Muscle of back (tissue), 13 donors: ENCODE measurements around the gene CTNNBL1. TPM values are rescaled to one million over a fixed set of nuclear protein-coding genes. Genes with fewer than 3 reads are reported as not detected.
"Not testable (repeated sequence)": the region's sequence is repeated elsewhere in the genome, so short reads cannot be mapped to it uniquely, and the experiment has no call there.

Experiments
- DNase-seq, 3 donors: peaks; one replicate each; pipeline versions ENCODE4 v3.0.0 to v3.0.0-alpha.2; 2013
- long read RNA-seq, 9 donors: transcript quantifications; one replicate each; lab custom pipeline, GENCODE V29; 2026
- polyA plus RNA-seq, 10 donors: library from polyadenylated mRNA; unstranded; fragments of 120-200 nt; gene quantifications; one replicate each; pipeline ENCODE4 v1.2.1, GENCODE V29; 2013; ENCODE audit not compliant: insufficient read length in 10 of 10

The CTNNBL1 gene, protein sequence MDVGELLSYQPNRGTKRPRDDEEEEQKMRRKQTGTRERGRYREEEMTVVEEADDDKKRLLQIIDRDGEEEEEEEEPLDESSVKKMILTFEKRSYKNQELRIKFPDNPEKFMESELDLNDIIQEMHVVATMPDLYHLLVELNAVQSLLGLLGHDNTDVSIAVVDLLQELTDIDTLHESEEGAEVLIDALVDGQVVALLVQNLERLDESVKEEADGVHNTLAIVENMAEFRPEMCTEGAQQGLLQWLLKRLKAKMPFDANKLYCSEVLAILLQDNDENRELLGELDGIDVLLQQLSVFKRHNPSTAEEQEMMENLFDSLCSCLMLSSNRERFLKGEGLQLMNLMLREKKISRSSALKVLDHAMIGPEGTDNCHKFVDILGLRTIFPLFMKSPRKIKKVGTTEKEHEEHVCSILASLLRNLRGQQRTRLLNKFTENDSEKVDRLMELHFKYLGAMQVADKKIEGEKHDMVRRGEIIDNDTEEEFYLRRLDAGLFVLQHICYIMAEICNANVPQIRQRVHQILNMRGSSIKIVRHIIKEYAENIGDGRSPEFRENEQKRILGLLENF
- polyA plus RNA-seq: 10 to 100 TPM; 24.6 to 48.9 (median 30.3) TPM
- long read RNA-seq, donor 1, transcript CTNNBL1-201 (16 exons, 1,925 nt): major isoform, 12 of 12 reads
- long read RNA-seq, donor 1, partial matches to known transcripts: 0 of 12 reads
- long read RNA-seq, donor 1, other reads (novel, unspliced or antisense): 0 of 12 reads
- long read RNA-seq, donor 2, partial matches to known transcripts: 0 of 3 reads
- long read RNA-seq, donor 2, other reads (novel, unspliced or antisense): 0 of 3 reads
- long read RNA-seq, donor 3: 0 reads
- long read RNA-seq, donor 4, partial matches to known transcripts: 0 of 2 reads
- long read RNA-seq, donor 4, other reads (novel, unspliced or antisense): 0 of 2 reads
- long read RNA-seq, donor 5, transcript CTNNBL1-201 (16 exons, 1,925 nt): major isoform, 6 of 17 reads
- long read RNA-seq, donor 5, partial matches to known transcripts: 9 of 17 reads
- long read RNA-seq, donor 5, other reads (novel, unspliced or antisense): 0 of 17 reads
- long read RNA-seq, donor 6, transcript CTNNBL1-201 (16 exons, 1,925 nt): major isoform, 8 of 8 reads
- long read RNA-seq, donor 6, partial matches to known transcripts: 0 of 8 reads
- long read RNA-seq, donor 6, other reads (novel, unspliced or antisense): 0 of 8 reads
- long read RNA-seq, donor 7, transcript CTNNBL1-201 (16 exons, 1,925 nt): major isoform, 7 of 8 reads
- long read RNA-seq, donor 7, partial matches to known transcripts: 0 of 8 reads
- long read RNA-seq, donor 7, other reads (novel, unspliced or antisense): 0 of 8 reads
- long read RNA-seq, donor 8, partial matches to known transcripts: 5 of 14 reads
- long read RNA-seq, donor 8, other reads (novel, unspliced or antisense): 0 of 14 reads
- long read RNA-seq, donor 9: 0 reads

DNA sequence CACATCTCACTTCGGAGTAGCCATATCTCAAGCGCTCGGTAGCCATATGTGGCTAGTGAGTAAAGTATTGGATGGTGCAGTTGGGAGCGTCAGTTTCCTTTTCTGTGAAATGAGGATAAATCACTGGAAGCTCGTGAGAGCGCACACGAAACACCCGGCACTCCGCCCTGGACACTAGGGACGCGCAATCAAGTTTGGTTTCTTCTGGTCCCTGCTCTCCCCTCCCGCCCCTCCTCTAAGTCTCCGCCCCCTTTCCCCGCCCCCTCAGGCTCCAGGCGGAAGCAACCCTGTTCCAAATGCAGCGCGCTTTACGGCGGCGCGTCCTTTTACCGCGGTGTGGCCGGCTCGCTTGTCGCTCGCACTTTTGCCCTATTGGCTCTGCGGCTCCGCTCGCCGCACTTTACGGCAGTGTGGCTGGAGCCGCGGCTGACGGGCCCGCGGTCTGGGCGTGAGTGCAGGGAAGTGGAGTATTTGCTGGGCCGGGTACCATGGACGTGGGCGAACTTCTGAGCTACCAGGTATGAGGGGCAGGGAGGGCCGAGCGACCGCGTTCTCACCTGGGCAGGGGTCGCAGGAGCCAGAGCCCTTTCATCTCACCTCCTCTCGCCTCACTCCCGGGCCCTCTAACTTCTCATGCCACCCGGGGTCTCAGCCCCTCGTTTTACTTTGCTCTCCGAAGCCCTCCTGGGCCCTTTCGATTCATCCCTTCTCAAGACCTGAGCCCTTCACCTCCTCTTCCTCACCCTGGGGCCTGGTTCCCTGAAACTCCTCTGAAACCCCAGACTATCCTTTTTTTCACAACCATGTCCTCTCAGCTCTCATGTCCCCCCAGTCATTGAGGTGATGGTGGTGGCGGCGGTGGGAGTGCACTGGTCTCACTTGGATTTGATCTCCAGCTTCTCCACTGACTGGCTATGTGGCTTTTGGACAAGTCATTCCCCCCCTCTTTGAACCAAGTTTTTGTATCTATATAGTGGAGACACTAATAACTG, at the start of gene CTNNBL1:
Gene CTNNBL1, plus strand, starts transcription at position 396 of the 992 bp plus-strand sequence. Its CDS starts 93 bp downstream, at position 489.
- DNase-seq: peak; percentile 98 to 99 (median 98)

DNA sequence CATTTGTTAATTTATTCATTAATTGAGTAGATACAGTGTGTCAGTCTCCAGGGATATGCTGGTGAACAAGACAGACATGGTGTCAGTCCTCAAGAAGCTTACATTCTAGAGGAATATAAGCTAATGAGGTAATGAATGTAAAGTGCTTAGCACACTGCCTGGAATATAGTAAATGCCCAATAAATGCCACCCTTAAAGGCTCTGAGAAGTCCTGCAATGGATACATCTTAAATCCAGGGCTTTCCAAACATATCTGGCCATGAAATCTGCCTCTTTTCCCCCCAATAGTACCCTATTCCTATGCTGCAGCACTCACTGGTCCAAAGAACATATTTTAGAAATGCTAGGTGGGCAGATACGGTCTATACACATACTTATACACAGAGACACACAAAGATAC, 49.2 kb upstream of the CTNNBL1 start:
- no peak for DNase-seq

DNA sequence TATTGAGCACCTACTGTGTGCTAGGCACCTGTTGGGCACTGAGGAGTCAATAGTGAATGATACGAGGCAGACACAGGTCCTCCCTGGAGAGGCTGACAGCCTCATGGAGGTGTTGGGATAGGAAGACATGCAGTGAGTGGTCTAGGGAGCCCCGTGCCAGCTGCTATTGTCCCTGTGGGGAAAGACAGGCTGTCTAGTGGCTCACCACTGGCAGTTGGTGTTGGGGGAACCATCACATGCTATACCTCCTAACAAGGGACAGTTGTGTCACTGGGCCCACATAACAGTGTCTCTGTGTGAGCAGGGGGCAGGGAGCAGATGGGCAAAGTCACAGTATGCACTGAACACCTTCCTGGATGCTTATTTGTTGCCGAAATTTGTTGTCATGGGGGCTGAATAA, 45.9 kb upstream of the CTNNBL1 start:
- no peak for DNase-seq

DNA sequence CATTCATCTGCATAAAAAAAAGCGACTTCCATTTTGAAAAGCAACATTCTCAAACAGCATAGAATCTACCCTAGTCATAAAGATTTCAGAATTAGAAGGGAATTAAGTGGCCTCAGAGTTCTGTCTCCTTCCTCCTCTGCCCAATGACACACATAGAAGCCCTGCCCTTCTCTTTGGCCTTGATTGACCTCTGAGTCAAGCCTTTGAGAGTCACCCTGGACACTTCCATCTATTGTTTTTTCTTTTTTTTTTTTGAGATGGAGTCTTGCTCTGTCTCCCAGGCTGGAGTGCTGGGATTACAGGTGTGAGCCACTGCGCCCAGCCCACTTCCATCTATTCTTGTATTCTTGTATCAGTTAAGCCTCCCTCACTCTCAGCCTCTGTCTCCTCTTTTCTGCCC, 44.8 kb upstream of the CTNNBL1 start:
- DNase-seq: no peak

DNA sequence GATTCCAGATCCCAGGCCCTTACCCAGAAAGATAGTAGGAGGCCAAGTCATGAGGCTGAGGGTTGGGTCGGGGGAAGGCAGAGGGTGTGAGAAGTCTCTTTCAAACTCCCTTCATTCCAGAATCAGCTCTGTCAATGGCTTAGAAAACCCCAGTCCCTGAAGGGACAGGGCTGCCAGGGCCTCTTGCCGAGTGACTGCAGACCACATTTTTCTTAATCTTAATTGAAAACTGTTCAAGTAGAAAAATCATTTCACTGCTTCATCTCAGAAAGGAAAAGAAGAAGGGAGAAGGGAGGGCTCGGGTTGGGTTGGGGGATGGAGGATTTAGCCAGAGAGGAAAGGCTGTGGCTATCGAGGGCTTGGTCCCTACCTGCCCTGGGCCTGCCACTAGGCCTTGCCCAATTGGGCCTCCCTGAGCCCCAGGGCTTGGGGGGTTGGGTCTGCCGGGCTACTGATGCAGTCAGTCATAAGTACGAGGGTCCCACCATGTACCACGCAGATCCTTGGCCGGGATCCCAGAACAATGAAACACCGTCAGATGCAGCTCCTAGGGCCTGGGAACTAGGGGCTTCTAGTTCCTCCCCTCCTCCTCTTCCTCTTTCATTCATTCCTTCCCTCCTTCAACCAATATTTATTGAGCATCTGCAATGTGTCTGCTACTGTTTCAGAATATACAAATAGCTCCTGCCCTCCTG, 44.0 kb upstream of the CTNNBL1 start:
- DNase-seq: no peak

DNA sequence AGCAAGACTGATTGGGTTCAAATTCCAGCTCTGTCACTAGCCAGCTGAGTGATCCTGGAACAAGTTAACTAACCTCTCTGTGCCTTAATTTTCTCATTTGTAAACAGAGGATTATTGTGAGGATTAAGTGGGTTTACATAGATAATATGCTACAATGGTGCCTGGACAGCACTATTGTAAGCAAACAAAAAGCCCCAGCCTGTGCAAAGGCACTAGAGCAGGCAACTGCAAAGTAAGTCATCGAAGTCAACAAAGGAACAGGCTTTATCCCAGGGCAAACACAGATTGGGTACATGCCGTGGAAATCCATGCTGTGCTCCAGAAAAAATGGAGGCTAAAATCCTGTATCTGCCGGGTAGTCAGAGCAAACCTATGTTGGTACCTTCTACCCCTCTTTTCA, 43.2 kb upstream of the CTNNBL1 start:
- DNase-seq: no peak

DNA sequence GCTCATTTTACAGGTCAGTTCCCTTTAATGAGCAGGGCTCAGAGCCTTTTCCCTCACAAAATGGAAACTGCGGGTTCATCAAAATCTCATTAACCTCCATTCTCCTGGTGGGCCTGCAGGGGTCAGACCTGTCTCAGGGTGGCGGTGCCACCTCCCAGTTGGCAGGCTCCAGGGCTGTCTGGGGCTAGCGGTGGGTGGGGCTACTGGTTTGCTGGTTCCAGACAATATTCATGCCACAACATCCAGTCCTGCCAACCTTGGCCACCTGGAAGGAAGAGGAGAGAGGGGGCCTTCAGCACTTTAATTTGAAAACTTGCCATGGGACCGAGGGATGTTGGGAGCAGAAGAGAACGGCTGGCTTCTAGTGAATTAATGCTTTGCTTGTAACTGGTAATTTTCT, 41.9 kb upstream of the CTNNBL1 start:
- no peak for DNase-seq

DNA sequence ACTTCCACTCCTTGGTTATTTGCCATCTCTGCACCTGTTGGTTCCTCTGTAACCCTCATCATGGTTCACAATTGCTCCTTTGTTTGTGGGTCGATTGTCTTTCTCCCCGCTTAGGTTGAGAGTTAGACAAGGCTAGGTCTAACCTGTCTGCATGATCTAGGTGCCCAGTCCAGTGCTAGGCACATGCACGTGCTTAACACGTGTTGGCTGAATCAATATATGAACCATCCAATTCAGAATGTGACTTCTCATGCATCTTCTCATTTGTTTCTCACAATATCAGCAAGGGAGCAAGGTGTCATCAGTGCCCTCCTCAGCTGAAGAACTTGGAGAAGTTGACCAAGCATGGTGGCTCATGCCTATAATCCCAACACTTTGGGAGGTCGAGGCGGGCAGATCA, 36.9 kb upstream of the CTNNBL1 start:
- DNase-seq: no peak

DNA sequence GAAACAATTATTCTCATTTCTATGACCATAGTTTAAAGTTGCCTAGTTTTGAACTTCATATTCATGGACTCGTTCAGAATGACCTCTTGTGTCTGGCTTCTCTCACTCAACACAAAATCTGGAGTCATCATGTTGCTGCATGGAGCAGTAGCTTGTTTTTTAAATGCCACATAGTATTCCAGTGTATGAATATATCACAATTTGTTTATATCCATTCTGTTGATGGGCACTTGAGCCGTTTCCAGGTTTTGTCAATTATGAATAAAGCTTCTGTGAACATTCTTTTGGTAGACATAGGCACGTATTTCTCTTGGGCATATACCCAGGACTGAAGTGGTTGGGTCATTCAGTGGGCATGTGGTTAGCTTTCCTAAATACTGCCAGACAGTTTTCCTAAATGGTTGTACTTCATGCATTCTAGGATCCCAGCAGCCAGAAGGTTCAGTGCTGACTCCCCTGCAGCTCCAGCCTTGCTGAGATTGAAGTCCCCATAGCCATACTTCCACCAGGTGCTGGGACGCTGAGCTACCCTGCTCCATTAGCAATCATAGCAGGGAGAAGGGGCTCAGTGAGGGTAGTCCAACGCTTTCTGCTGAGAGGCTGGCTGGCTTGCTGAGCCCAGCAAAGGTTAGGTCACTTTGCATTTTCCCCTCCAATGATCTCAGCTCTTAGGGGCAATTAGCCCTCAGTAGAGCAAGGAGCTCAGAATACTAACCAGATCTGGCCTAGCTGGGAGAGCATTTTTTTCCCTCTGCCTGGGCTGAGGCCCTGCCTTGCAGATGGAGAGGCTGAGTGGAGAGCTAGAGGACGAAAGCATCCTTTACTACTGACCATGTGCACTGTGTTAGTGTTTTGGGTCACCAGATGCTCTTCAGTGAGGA, 35.7 kb upstream of the CTNNBL1 start:
- DNase-seq: no peak

DNA sequence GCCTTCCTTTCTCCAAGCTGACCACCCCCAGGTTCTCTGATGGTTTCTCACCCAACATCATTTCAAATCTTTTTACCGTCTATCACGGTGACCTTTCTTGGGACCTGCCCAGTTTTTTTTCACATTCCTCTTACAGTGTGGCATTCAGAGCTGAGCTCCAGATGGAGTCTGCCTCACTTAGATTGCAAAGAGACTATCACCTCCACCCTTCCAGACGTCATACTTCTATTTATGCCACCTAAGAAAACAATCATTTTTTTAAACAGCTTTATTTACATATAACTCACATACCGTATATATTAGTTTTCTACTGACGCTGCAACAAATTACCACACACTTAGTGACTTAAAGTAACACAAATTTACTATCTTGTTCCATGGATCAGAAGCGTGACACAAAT, 32.3 kb upstream of the CTNNBL1 start:
- no peak for DNase-seq

DNA sequence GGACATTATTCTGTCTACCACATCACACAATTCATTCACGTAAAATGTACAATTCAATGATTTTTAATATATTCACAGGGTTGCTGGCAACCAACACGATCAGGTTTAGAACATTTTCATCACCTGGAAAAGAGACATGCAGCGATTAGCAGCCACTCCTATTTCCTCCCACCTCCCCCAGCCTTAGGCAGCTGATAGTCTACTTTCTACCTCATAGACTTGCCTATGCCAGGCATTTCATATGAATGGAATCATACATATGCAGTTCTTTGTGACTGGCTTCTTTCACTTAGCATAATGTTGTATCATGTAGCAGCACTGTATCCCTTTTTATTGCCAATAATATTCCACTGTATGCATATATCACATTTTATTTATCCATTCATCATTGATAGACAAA, 31.5 kb upstream of the CTNNBL1 start:
- DNase-seq: no peak

DNA sequence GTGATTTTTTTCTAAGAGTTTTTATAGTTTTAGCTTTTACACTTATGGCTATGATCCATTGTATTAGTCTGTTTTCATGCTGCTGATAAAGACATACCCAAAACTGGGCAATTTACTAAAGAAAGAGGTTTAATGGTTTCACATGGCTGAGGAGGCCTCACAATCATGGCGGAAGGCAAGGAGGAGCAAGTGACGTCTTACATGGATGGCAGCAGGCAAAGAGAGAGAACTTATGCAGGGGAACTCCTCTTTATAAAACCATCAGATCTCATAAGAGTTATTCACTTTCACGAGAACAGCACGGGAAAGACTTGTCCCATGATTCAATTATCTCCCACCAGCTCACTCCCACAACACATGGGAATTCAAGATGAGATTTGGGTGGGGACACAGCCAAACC, 29.2 kb upstream of the CTNNBL1 start:
- DNase-seq: not testable (repeated sequence)

DNA sequence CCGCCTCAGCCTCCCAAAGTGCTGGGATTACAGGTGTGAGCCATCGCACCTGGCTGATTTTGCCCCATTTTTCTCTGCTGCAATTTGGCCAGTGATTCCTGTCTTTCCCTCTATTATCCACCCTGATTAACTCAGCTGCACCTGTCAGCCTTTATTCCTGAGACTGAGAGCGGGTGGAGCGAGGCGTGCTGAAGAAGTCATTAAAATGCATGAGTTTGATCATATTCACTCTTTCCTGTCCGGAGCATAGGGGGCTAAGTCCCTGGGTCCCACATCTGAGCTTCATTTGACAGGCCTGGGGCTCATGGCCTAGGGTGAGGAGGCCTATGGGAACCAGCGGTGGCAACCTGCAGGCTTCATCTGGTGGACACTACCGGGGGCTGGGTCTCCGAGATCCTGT, 25.7 kb upstream of the CTNNBL1 start:
- no peak for DNase-seq

DNA sequence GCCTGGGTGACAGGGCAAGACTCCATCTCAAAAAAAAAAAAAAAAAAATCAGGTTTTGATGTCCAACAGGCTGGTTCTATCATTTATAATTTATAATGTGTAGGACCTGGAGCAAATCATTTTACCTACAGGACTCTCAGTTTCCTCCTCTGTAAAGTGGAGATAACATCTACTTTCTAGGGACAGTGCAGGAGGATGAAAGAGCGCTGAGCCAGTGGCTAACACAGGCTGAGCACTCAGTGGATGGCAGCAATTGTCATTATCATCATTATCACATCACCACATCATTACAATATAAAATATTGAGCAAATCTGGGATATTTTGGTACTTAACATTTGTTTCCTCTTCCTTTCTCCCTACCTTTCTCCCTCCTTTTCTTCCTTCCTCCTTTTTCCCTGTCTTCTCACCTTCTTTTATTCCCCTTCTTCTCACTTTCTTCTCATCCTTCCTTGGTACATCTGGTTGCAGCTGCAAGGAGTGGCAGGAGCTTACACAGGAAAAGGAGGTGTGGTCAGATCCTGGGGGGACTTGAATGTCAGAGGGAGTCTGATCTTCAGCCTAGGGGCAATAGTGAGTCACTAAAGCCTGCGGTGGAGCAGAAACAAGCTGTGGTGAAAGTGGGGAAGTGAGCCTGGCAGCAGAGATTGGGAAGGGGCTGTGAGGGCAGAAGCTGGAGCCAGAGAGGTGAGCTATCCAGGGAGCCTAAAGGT, 24.6 kb upstream of the CTNNBL1 start:
- DNase-seq: no peak

DNA sequence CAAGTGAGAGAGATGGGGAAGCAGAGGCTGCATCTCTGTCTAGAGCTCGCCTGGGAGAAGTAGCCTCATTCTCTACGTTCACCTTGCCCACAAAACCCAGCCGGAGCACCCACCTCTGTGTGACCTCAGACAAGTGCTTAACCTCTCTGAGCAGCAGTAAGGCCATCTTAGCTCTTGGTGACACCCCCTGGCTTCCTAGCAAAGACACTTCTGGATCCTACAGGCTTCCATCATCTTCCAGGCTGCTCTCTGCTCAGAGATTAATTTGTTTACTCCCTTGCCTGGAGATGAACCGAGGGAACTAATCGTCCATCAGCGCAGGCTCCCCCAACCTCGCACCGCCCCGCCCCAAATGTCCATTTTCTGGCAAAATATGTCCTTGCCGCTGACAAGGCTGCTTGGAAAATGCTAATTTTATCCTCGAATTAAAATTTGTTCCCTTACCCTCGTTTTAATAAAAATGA, 24.0 kb upstream of the CTNNBL1 start:
- no peak for DNase-seq

DNA sequence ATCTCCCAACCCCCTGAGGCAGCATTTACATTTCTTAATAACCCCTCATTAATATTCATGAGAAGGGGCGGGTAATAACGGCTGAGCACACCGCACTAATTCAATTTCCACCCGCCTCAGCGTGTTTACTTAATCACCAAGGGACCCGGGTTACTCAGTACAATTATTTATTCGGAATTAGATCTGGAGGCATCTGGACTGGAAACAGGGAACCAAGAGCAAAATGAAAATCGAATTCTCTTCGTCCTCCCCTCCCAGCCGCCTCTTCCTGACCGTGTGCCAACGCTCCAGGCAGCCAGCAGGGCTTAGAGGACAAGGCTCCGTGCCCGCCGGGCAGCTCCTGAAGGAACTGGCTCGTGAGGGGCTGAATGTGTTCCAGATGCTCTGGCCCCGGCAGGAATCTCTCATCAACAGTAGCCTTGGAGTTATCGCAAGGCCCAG, 23.5 kb upstream of the CTNNBL1 start:
- DNase-seq: peak in 2 of 3 donors; percentile 36 to 47

DNA sequence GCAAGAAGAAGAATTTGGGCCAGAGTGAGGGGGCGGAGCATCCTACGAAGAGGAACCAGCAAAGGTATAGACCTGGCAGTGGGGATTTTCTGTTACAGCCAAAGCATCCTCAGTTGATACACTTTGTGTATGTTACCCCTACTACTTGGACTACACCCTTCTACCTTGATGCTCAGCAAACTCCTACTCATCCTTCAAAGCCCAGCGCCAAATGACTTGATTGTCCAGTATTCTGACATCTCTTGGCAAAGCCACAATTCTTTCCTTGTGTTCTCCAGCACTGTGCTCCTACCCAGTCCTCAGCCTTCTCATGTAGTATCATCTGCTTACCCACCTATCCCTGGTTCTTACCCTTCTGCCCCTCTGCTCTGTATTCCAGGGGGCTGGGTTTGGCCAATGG, 21.7 kb upstream of the CTNNBL1 start:
- no peak for DNase-seq

DNA sequence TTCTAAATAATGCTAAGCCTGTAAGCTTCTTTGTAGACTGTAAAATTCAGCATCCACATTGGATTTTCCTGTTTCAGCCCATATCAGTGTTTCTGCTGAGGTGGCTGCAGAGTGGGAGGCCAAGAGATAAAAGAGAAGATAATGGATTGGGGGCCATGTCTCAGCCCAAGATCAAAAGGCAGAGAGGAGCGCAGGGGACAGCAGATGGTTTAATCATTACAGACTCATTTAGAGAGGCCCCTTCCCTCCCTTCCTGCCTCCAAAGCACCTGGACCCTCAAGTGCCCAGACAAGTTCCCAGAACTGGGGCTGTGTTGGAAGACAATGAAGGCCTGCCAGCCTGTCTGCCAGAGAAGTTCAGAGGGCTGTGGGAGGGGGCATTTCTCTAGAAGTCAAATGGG, 20.4 kb upstream of the CTNNBL1 start:
- no peak for DNase-seq
